DOHH2 (cell line): ENCODE data around the gene RAET1L.

Experiments
- EZH2phosphoT487 ChIP-seq: fragments of 200-600 bp; sonication (generic); IDR thresholded peaks from 2 replicates; pipeline ENCODE4 v1.6.1; 2017; ENCODE audit warnings: borderline replicate concordance, mild to moderate bottlenecking, antibody characterized with exemption, low read length, moderate library complexity, mixed read lengths
- TF ChIP-seq, protein P1 (sequence below): fragments of 200-600 bp; sonication (generic); IDR thresholded peaks from one replicate; pipeline ENCODE4 v1.5.1; 2014; ENCODE audit warnings: antibody characterized with exemption, mild to moderate bottlenecking, low read depth, low read length; ENCODE audit not compliant: poor library complexity, severe bottlenecking

DNA sequence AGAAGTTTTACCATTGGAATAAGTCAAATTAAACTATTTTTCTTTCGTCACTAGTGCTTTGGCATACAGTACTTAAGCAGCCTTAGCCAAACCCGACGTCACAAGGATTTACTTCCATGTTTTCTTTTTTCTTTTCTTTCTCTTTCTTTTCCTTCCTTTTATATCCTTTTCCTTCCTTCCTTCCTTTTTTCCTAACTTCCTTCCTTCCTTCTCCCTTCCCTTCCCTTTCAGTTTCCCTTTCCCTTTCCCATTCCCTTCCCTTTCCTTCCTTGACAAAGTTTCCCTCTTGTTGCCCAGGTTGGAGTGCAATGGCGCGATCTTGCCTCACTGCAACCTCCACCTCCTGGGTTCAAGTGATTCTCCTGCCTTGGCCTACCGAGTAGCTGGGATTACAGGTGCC is 33.7 kb upstream of the RAET1L start:
- TF ChIP-seq, protein P1, sequence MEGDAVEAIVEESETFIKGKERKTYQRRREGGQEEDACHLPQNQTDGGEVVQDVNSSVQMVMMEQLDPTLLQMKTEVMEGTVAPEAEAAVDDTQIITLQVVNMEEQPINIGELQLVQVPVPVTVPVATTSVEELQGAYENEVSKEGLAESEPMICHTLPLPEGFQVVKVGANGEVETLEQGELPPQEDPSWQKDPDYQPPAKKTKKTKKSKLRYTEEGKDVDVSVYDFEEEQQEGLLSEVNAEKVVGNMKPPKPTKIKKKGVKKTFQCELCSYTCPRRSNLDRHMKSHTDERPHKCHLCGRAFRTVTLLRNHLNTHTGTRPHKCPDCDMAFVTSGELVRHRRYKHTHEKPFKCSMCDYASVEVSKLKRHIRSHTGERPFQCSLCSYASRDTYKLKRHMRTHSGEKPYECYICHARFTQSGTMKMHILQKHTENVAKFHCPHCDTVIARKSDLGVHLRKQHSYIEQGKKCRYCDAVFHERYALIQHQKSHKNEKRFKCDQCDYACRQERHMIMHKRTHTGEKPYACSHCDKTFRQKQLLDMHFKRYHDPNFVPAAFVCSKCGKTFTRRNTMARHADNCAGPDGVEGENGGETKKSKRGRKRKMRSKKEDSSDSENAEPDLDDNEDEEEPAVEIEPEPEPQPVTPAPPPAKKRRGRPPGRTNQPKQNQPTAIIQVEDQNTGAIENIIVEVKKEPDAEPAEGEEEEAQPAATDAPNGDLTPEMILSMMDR = no peak
- TF ChIP-seq EZH2phosphoT487 = no peak
